A673 (cell line): ENCODE measurements around the gene FAM120A. TPM values are rescaled to one million over a fixed set of nuclear protein-coding genes. Genes with fewer than 3 reads are reported as not detected.

Experiments
- BruUV-seq: library from RNA; stranded (reverse); fragments of 400-500 nt; replicated peaks from 2 replicates; lab custom pipeline; 2021; lab: Mats Ljungman, UMichigan
- CTCF ChIA-PET: fragments of 300-600 bp; sonication (Branson Sonifier 250); formaldehyde crosslinking; loops from one replicate; lab custom pipeline; 2022; ENCODE audit warnings: antibody characterized with exemption; lab: Charles Lee
- POLR2A ChIA-PET: fragments of 300-600 bp; sonication (Branson Sonifier 250); formaldehyde crosslinking; loops from one replicate; lab custom pipeline; 2022; ENCODE audit warnings: antibody characterized with exemption; ENCODE audit not compliant: low non-redundant PET; lab: Charles Lee
- DNase-seq: peaks from one replicate; pipeline ENCODE4 v3.0.0-alpha.2; 2015; ENCODE audit warnings: low spot score
- H3K27ac ChIP-seq: fragments of 200-600 bp; sonication (generic); 2 replicates; pipeline ENCODE4 v1.5.1; 2016; ENCODE audit warnings: mixed run types, low read depth, mild to moderate bottlenecking, mixed read lengths, antibody characterized with exemption, low read length; ENCODE audit not compliant: poor library complexity, severe bottlenecking
- H3K27me3 ChIP-seq: fragments of 200-600 bp; sonication (generic); replicated peaks from 2 replicates; pipeline ENCODE4 v1.6.1; 2017; ENCODE audit warnings: mixed run types, low read depth, mild to moderate bottlenecking, mixed read lengths, antibody characterized with exemption, low read length; ENCODE audit not compliant: insufficient read depth, poor library complexity
- H3K36me3 ChIP-seq: fragments of 200-600 bp; sonication (generic); 2 replicates; pipeline ENCODE4 v1.6.1; 2016; ENCODE audit warnings: mixed run types, mild to moderate bottlenecking, mixed read lengths, antibody characterized with exemption, low read length; ENCODE audit not compliant: insufficient read depth, poor library complexity, severe bottlenecking
- H3K4me1 ChIP-seq: fragments of 200-600 bp; sonication (generic); 2 replicates; pipeline ENCODE4 v1.6.1; 2017; ENCODE audit warnings: mixed run types, mild to moderate bottlenecking, mixed read lengths, antibody characterized with exemption, low read length; ENCODE audit not compliant: insufficient read depth, poor library complexity, severe bottlenecking
- H3K4me3 ChIP-seq: fragments of 200-600 bp; sonication (generic); 2 replicates; pipeline ENCODE4 v1.5.1; 2016; ENCODE audit warnings: low read depth, mixed run types, mild to moderate bottlenecking, mixed read lengths, low read length; ENCODE audit not compliant: poor library complexity, severe bottlenecking
- H3K9me3 ChIP-seq: fragments of 200-600 bp; sonication (generic); 2 replicates; pipeline ENCODE4 v1.6.1; 2016; ENCODE audit warnings: mixed run types, low read depth, mild to moderate bottlenecking, mixed read lengths, antibody characterized with exemption, low read length; ENCODE audit not compliant: poor library complexity, severe bottlenecking
- CTCF ChIP-seq: fragments of 300-800, 200-600 bp; sonication (generic); conservative IDR thresholded peaks from 2 replicates; pipeline ENCODE4 v1.5.1; 2017; ENCODE audit warnings: low read depth, mild to moderate bottlenecking, antibody characterized with exemption, low read length, moderate library complexity, mixed read lengths
- EZH2 ChIP-seq: fragments of 200-600 bp; sonication (generic); IDR thresholded peaks from 2 replicates; pipeline ENCODE4 v1.6.1; 2017; ENCODE audit warnings: borderline replicate concordance, low read depth, mild to moderate bottlenecking, mixed read lengths, antibody characterized with exemption, low read length; ENCODE audit not compliant: poor library complexity, severe bottlenecking
- intact Hi-C: fragments of 100-400 bp; cut with micrococcal nuclease; formaldehyde crosslinking; loops from one replicate; pipeline ENCODE4 v1.10.0; 2022; ENCODE audit not compliant: unreplicated experiment
- total RNA-seq: library from RNA; stranded (reverse); gene quantifications from 2 replicates; pipeline ENCODE4 v1.2.3, GENCODE V29; 2021

FAM120A gene
- total RNA-seq, 1 experiment from 2014 or later = 91.0 TPM

- POLR2A ChIA-PET = no interaction called here
- Histone ChIP-seq H3K27me3 (no peaks in the 10 kb centered on the region), H3K9me3 (no peaks in the 10 kb centered on the region), H3K4me3 (no peak overlapping the region), H3K27ac (no peak overlapping the region), H3K36me3 (peaks cover 7% of the 10 kb centered on the region), H3K4me1 (no peaks in the 10 kb centered on the region)
- TF ChIP-seq CTCF = no peak
- TF ChIP-seq EZH2 = no peak
- intact Hi-C loops = no loop called here
- CTCF ChIA-PET = no interaction called here
- BruUV-seq = no TSS peak
- no peak for DNase-seq
Observed at GRCh38 chr9:93522736-93523135, 71.3 kb downstream of the FAM120A start.

- Histone ChIP-seq H3K4me3 (no peak overlapping the region), H3K27me3 (no peaks in the 10 kb centered on the region), H3K9me3 (no peaks in the 10 kb centered on the region), H3K27ac (no peak overlapping the region), H3K4me1 (no peaks in the 10 kb centered on the region), H3K36me3 (peaks cover 4% of the 10 kb centered on the region)
- no peak for DNase-seq
- CTCF ChIA-PET = no interaction called here
- POLR2A ChIA-PET = no interaction called here
- intact Hi-C loops = no loop called here
- BruUV-seq = no TSS peak
- TF ChIP-seq CTCF = no peak
- no peak for TF ChIP-seq EZH2
Observed at GRCh38 chr9:93523518-93524144, 72.1 kb downstream of the FAM120A start.

GRCh38 chr9:93525476-93525875, 74.0 kb downstream of the FAM120A start:
- H3K36me3 ChIP-seq = peaks cover 15% of the 10 kb centered on the region
- H3K27ac ChIP-seq = no peak overlapping the region
- DNase-seq = peak; percentile 48
- no TSS peak for BruUV-seq
- no peak for TF ChIP-seq CTCF
- no peak for TF ChIP-seq EZH2
- ChIA-PET POLR2A (no interaction called here), CTCF (no interaction called here)
- no peaks in the 10 kb centered on the region for H3K9me3 ChIP-seq
- no peak overlapping the region for H3K4me3 ChIP-seq
- H3K4me1 ChIP-seq = no peaks in the 10 kb centered on the region
- no peaks in the 10 kb centered on the region for H3K27me3 ChIP-seq
- intact Hi-C loops = no loop called here
